GM11168 (cell line): Measurements from ENCODE around the gene DNER.
"Not testable (repeated sequence)": the region's sequence is repeated elsewhere in the genome, so short reads cannot be mapped to it uniquely, and the experiment has no call there.

Experiments
- in situ Hi-C: fragments of 300-500 bp; cut with MboI; formaldehyde crosslinking; loops from one replicate; pipeline ENCODE4 v1.12.0; 2022; ENCODE audit warnings: low sequenced_read_pairs; ENCODE audit not compliant: unreplicated experiment

The DNER gene

DNA sequence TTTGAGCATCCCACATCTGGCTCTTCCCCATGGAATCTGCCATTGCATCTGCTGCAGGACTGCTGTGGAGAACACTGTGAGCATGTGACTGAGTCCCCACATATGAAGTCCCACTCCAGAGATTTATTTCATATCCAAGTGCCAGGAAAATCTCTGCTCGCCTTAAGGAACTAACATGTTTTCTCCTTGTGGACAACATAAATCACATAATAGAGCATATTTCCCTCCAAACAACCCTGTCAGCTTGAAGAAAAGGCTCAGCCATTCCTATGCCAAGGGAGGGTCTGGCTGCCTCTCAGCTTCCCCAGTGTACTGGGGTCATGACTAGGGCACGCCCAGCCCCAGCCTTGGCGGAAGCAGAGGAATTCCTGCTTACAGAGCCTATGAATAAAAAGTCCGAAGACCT, 193.7 kb downstream of the DNER start:
- in situ Hi-C loops = no loop called here

DNA sequence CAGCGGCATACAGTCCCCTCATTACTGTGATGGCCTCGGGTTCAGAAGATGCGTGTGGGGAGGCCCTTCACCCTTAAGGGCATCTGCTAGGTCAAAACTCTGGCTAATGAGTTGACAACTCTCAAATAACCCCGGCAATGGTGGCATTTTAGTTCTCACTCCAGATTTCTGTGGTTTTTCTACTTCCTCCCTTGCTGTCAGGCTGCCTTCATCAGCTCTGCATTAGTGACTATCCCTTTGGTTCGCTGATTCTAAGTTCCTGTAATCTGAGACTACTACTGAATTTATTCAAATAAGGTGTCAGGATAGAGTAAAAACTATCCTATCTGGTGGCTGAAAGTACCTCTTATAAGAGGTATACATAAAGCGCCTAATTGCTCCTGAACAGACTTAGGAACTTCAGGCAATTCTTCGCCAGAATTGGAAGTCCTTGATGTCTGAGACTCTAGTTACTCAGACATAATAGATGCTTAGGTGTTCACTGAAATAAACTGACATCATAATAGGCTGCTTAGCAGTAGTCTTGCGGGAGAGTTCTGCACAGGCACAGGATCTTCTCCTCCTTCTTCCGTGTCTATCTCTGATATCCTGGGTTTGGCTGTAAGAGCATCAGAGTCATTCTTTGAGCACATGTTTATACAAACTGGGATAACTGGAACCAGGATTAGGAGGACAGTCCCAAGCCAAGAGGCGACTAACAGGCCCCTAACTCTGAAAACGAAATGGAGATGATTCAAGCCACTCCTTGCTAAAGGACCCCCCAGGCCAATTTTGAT, 194.5 kb downstream of the DNER start:
- in situ Hi-C loops = no loop called here

DNA sequence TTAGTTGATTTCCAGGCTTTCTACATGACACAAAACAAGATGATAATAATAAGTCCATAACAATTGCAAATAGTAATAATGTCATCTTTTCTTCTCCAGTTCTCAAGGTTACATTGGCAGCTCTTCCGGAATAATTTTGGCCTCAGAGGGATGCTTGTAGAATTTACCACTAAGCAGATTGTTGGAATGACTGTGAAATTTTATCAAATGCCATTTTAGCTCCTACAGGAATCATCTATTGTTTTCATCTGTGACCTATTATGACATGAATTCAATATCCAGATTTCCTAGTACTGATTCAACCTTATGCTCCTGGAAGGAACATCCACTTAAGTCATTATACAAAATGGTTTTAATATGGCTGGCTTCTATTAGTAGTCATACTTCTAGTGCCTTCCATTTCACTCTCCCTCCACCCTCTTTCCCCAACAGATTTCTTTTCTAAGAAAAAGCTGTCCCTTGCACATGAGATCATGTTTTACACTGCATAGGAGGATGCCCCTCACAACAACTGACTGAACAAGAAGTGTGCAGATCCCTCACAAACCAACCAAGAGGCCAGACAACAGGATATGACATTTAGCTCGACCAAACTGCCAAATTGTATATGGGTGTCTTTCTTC, 200.0 kb downstream of the DNER start:
- in situ Hi-C loops = no loop called here

DNA sequence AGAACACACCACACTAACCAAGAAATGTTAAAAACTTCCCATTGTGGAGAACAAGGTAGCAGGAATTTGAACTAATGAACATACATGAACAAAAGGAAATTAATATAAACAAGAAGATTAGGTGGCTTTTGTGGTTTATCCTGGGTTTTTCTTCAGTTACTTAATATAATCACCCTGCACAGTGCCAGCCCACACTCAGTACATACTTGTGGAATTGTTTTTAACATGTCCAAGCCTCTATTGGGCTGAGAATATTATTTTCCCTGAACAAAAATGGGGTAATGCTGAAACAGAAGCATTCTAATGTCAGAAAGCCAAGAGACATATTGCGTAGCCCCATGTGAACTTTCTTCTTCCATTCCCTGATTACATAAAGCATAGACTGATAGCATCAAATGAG, 202.8 kb downstream of the DNER start:
- in situ Hi-C loops = no loop called here

DNA sequence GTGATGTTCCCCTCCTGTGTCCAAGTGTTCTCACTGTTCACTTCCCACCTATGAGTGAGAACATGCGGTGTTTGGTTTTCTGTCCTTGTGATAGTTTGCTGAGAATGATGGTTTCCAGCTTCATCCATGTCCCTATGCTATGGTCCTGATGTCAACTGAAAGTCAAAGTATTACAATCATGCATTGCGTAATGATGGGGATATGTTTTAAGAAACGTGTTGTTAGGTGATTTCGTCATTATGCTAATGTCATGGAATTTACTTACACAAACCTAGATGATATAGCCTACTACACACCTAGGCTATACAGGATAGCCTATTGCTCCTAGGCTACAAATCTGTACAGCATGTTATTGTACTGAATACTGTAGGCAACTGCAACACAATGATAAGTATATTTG, 207.7 kb downstream of the DNER start:
- in situ Hi-C loops = not testable (repeated sequence)

DNA sequence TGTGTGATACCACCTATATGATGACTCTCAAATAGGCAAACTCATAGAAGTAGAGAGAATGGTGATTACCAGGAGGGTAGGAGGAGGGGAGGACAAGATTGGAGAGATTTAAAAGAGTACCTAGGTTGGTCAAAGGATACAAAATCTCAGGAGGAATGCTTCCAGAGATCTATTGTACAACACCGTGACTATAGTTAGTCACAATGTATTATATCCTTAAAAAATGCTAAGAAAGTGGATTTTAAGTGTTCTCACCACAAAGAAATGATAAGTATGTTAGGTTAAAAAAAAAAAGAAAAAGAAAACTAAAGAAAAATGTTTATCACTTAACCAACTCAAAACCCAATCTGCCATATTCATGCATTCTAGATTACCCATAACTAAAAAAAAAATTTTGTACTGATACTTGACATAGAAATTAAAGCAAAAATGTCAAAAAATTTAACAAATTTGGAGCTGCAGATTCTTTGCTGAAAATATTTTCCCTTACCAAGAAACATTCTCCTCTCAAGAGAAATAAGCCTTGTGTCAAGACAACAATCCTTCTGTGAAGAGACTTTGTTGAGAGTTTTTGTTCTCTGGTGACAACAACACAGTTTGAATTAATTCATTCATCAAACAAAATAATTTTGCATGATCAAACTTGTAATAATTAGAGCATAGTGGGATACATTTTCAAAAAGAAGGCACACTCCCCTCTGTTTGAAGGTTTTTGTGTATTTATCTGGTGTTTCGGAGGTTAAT, 213.1 kb downstream of the DNER start:
- in situ Hi-C loops = no loop called here

DNA sequence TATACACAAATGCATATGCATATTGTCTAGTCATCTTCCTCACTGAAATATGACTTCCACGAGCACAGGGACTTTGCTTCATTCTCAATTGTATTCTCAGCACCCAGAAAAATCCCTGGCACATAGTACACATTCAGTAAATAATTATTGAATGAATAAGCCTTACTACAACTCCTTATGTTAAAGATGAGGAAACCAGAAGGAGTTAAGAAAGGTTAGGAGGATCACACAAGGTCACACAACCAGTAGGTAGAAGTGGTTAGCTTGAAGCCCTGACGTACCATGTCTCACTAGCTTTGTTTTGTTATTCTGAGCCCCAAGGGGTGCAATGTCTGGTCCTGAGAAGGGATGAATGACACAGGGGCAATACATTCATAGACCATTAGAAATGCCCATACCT, 222.3 kb downstream of the DNER start:
- in situ Hi-C loops = no loop called here

DNA sequence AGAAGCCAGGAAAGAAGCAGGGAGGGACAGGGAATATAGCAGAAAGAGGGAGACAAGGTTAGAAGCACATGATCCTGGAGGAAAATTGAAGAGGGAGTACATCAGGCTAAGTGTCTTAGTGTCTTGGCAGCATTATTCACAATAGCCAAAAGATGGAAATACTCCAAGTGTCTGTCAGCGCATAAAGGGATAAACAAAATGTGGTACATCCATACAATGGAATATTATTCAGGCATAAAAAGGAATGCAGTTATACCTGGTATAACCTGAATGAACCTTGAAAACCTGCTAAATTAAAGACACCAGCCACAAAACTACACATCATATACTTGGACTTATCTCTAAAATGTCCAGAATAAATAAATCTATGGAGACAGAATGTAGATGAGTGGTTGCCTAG, 224.2 kb downstream of the DNER start:
- in situ Hi-C loops = no loop called here

DNA sequence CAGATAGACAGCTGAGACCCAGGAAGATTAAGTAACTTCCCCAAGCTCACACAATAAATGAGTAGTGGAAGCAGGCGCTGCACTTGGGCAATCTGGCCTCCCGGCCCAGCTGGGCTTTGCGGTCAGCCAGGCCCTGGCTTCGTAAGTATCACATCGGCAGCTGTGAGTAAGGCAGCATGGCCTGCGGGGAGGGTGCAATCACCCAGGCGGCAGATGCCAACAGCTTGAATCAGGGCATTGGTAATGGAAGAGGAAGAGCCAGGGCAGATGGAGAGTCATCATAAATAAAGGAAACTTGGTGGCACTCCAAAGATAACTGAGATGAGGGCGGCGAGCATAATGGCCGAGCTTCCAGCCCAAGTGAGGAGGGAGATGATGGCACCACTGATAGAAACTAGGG, 225.3 kb downstream of the DNER start:
- in situ Hi-C loops = no loop called here

DNA sequence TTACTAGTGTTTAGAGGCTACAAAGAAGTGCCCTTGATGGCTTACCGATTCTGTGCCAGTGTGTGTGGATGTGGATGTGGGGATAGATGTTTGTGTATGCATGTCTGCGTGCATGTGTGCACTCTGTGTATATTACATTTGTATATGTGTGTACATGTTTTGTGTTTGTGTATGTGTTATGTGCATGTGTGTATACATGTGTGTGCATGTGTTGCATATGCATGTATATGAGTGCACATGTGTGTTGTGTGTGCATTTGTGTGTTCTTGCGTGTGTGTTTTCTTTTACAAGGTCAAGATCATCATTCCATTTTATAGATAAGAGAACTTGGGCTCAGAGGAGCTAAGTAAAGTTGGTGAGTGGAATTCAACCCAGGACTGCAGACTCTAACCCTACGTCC, 226.1 kb downstream of the DNER start:
- in situ Hi-C loops = no loop called here

DNA sequence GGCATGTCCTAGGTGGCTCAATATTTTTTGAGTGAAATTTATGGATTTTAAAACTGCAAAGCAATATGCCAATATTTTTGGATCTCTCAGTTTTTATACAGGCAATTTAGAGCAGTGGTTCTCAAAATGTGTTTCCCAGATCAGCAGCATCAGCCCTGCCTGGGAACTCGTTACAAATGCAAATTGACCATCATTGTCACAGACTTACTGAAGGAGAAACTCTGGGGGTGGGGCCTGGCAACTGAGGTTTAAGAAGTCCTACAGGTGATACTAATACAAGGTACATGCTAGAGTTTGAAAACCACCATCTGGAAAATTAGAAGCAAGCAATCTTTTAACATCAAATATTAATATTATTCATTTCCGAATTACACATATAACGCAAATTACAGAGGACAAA, 227.7 kb downstream of the DNER start:
- in situ Hi-C loops = no loop called here

DNA sequence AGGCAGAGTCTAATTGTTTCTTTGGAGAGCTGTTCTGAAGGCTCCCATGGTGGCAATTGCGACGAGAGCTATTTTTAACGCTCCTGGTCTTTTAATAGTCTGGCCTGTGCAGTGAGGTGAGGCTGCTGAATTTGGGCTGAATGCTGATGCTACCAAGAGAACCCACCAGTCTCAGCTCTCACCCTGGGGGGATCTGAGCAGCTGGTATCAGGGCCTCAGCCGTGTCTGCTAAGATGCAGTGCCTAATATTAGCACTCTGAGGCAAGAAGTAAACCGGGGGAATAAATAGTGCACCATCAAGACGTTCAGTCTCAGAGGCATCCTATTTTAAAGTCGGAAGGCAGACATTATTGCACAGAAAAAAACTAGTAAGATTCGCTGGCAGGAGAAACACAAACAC, 228.5 kb downstream of the DNER start:
- in situ Hi-C loops = no loop called here

DNA sequence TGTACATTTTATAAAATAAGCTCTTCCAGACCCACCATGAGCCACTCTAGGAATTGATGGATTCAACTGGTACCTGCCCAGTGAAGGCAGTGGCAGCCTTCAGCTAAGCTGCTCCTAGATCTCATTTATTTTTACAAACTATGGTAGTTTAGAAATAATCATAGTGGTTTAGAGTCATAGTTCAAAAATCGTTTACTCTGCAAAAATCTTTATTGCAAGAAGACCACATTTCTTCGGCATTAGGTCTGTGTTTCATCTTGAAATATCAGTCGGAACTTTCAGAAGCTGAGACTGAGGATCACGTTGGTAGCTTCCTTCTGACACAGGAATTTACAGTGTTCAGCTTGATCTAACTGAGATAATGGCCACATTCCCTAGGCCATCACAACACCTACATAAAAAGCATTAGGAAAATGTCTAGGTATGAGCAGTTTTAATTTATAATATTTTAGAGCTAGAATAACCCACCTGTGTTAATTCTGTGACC, 237.0 kb downstream of the DNER start:
- in situ Hi-C loops = no loop called here

DNA sequence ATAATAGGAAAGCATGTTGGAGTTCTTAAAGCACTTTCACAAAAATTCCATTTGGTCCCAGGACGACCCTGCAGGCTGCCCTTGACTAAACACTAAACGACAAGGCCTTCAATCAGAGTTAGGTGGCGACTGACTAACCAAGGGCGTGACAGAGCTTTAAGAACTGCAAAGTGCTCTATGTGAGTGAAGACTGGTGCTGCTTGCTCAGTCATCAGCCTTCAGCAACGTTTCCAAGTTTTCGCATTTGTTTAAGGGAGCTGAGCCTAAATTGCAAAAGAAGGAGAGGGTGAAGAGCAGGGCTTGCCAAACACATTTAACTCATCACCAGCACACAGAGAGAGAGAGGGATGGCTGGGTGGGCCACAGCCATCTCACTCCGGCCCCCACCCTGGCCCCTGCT, 238.6 kb downstream of the DNER start:
- in situ Hi-C loops = no loop called here

DNA sequence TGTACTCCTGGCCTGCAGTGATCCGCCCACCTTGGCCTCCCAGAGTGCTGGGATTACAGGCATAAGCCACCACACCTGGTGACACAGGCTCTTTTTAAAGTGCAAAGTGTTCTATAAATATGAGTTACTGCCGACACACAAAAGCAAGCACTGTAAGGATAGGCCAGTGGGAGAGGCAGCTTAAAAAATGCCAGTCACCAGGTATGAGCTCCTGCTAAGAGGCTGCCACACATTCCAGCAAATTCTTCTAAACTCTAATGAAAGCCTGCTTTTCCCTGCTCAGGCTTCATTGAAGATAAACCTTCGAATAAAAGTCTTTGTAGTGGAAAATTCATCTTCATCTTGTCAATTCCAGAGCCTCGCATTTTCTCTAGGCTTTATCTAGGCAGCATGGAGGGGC, 240.2 kb downstream of the DNER start:
- in situ Hi-C loops = no loop called here

DNA sequence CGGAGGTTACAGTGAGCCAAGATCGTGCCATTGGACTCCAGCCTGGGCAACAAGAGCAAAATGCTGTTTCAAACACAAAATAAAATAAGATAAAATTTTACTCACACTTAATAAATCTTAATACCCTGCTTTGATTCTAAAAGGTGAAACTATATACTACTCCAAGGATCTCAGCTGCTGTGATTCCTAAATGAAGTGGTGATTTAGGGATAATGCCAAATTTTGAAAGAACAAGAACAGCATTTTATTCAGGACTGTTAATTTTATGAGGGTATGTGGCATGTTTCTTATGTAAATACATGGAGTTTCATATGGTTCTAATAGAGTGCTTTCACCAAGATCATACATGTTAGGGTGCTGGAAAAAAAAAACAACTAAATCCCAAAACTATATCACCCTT, 243.6 kb downstream of the DNER start:
- in situ Hi-C loops = no loop called here

DNA sequence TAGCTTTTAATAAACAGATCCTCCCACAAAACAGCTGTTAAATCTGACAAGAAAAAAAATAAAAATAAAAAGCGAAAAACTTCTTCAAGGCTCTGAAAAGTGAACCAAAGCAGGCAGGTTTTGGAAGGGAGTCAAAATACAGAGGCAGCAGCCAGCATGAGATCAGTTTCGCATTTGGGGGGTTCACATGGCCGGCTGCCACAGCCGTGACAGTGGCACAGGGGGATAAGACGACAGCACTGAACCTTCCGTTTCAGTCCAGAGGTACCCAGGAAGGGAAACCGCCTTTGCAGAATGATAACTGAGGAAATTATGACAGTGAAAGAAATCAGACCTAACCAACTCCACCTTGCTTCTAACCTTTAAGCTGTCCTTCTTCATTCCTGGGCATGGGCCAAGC, 246.6 kb downstream of the DNER start:
- in situ Hi-C loops = no loop called here

DNA sequence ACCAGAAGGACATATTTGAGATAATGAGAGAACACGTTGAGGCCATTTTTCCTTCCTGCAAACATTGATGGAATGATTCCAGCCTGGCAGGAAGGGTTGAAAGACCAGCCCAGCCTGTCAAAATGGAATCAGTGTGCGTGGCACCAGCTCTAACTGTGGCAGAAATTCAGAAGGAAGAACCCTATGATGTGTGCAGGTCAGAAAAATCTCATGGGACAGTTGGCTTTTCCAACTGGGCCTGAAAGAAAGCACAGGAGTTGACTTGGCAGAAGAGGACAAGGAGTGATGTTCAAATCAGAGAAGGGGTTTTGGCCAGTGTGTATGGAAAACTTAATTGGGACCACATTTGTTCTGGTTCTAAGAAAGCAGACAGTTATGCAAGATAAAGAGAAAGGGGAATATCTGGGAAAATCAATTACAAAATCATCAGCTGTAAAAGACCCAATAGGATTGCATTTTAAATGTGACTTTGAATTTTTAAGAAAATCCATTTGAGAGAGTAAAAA, 250.5 kb downstream of the DNER start:
- in situ Hi-C loops = no loop called here

DNA sequence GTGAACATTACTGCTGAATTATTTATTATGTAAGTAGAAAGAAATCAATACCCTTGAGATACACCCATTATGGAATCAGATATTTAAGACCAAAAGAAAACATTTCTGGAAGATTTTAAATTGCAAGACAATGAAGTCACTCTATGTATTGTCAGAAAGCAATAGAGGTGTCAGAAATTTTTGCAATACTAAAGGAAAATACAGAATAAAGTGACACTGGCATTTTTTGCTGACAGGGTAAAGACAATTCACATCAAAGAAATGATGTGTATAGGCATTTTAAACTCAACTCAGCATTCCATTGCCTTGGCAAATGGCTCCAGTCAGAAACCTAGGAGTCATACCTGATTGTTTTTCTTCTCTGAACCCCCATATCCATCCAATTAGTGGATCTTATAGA, 252.2 kb downstream of the DNER start:
- in situ Hi-C loops = no loop called here

DNA sequence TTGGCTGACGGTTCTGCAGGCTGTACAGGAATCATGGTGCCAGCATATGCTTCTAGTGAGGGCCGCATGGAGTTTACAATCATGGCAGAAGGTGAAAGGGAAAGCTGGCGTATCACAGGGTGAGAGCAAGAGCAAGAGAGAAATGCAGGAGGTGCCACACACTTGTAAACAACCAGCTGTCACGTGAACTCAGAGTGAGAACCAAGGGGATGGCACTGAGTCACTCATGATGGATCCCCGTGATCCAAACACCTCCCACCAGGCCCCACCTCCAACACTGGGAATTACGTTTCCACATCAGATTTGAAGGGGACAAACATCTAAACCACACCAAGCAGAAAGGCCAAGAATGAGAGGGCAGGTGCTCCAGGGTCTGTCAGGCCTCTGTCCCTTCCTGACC, 258.3 kb downstream of the DNER start:
- in situ Hi-C loops = no loop called here

DNA sequence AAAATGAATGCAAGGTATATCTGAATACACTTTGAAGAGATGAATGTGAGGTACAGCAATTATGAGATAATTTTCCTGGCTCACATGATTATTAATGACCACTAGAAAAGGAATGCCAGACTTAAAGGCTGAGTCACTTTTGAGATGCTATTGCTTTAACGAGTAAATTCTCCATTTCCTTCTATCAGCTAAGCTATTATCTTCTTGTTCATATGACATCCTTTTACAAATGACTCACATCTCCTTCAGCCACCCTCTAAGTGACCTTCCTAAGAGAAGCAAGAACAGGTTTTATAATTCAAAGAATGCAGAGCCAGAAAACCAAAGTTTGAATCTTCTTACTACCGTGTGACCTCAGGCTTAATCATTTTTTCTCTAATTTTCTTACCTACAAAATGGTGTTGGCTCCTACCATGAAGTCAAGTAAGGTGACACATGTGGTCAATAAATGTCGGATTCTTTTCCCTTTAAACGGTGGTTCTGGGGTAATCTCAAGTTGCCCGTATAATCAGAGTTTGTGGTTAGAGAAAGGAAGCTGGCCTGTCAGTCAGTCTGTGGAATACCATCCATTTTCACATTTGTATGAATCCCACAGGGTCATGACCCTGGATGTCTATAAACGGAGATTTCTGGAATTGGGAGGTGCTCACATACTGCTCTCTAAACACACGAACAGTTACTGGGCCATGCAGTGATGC, 259.3 kb downstream of the DNER start:
- in situ Hi-C loops = no loop called here
